ENCODE results near the gene PRPF6.

Gene PRPF6

DNA sequence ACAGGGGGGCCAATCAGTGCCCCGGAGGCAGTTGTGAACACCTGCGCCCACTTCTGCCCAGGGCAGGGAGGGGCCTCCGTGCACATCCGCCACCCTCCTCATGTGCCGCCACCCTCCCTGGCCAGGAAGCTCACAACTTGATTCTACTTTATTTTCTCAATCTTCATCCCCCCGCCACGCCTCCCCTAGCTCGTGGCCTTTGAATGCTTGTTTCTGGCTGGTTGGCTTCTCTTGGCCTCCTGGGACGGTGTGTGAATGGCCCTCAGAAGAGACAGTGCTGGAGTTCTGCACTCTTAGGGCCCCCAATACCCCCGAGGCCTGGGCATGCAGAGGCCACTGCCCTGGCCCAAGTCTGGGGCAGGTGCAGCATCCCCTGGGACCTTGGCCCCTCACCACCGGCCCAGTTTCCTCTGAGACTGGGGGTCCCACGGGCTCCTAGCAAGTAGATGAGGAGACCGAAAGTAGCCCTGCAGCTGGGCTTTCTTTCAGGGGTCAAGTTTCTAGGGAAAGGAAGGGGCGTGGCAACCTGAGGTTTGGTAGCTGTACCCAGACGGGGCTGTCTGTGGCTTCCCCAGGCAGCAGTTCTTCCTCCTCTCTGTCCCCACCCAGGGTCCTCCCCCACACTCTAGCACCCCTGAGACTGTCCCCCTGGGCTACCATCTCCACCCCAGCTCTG is 97.1 kb downstream of the PRPF6 start:
- peak; percentile 61 for DNase-seq (ENCODE audit: low read depth, low spot score)

DNA sequence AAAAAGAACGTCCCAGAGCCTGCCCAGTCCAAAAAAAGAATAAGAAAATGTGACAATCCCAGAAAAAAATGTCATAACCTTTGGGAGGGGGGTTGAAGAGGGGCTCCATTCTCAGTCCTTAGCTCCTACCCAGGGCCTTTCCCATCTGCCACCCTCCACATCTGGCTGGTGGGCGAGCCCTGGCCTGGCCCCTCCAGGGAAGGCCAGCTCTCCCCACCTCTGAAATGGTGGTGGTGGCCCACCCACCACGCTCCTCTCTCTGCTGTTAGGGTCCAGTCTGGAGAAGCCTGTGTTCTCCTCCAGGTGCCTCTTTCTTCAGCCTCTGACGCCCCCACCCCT is 98.0 kb downstream of the PRPF6 start:
- peak overlapping the region; percentile 77 for H3K4me3 ChIP-seq (ENCODE audit: low read length)
- no peak for DNase-seq (ENCODE audit: low read depth, low spot score)

More for the DNA sequence above, 97.1 kb downstream of the PRPF6 start:
- peak overlapping the region; percentile 77 for H3K4me3 ChIP-seq (ENCODE audit: low read length)

DNA sequence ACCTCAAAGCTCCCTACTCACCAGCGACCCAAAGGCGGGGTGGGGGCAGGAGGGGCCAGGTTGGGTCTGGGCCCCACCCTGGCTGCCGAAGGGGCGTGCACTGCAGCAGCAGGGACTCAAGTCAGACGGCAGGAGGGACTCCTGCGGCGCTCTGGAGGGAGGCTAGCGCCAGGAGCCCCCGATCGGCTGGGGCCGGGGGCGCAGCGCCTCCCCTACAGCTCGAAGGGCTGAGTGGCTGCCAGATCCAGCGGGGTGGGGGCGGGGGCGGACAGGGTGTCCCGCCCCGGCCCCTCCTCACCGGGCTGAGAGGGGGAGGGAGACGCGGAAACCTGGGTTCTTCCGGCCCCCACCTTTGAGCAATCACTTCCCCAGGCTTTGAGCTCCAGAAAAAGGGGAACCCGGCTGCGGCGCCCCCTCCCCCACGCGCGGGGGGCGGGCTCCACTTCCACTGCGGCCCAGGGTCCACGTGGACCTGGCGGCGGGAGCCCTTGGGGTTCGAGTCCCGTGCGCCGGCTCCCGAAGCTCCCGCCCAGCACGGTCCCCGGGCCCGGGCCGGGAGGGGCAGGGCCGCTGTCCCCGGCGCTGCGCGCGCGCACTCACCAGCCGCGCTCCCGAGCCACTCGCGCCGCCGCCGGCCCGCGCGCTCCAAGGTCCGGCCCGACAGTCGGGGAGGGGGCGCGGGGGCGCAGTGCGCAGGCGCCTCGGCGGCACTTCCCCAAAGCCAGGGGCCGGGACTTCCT is 98.5 kb downstream of the PRPF6 start, which contains the start of gene RGS19:
RGS19 (minus strand) TSS at position 246 of the 740 bp plus-strand sequence. CDS start 2,632 bp downstream, outside the sequence.
- DNase-seq (ENCODE audit: low read depth, low spot score): peak; percentile 37

DNA sequence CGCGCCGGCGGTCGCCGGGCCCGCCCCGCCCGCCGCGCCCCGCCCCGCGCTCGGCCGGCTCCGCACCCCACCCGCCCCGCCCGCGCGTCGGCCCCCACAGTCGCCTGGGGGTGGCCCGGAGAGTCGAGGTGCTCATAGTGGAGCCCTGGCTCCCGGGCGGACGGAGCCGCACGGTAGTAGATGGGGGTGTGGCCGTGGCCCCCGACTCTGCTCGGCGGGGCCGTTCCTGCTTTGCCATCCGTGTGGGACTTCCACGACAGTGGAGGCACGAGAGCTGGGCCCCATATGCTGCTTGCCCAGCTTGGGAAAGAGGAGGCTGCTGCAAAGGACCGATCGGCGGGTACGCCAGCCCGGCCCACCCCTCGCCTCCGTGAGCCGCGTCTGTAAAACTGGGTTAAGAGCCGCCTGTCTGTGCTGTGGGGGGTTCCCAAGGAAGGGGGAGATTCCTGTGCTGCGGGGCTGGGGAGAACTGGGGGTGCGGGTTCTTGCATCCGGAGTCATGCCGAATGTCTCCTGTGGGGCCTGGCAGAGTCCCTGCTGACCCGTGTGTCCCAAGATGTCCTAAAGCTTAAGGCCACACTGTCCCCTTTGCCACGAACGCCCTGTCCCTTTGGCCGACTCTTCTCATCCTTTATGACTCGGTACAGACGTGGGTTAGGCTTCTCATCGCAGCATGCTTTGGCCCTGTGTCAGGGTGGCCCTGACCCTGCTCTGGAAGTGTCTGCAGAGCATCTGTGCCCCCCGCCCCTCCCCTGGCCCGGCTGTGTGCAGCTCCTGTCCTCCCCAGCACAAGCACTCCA is 99.3 kb downstream of the PRPF6 start, which contains the start of gene OPRL1:
OPRL1 (plus strand) TSS at position 70 of the 800 bp plus-strand sequence. CDS start 12,639 bp downstream, outside the sequence.
- DNase-seq (ENCODE audit: low read depth, low spot score): no peak
- H3K4me3 ChIP-seq (ENCODE audit: low read length): peak within 1 kb of the TSS; percentile 77

More for the DNA sequence above, 98.5 kb downstream of the PRPF6 start, which contains the start of gene RGS19:
- H3K4me3 ChIP-seq (ENCODE audit: low read length): peak within 1 kb of the TSS; percentile 77

DNA sequence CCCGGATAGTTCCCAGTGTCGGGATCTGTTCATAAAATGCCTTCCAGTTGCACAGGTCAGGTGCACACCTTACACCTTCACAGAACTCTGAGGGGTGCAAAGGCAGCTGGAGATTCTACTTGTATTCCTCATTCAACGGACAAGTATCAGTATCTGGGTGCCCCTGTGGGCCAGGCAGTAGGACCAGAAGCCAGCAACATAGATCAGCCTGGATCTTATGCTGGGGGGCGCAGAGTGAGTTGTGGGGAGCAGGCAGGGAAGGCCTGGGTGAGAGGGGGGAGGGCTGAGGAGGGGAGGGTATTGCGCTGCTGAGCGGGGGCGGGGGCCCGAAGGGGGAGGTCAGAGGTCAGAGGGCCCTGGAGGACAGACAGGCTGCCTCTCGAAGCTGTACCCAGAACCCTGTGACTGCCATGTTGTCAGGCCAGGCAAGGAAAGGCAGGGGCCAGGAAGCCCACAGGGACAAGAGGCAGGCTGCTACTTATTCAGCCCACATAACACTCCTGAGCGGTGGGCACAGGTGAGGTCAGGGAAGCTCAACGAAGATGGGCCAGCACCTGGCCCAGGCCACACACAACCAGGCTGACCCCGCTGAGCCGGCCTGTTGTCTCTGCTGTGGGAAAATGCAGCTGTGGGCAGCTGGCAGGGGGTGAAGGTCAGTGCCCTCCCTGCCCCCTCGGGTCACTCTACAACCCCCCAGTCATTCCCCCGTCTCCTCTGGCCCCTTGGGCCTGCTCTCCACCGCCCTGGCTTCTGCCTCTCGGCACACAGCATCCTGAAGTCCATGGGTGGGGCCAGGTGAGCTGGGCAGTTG is 100.1 kb downstream of the PRPF6 start:
- H3K4me3 ChIP-seq (ENCODE audit: low read length): no peak overlapping the region
- no peak for DNase-seq (ENCODE audit: low read depth, low spot score)

DNA sequence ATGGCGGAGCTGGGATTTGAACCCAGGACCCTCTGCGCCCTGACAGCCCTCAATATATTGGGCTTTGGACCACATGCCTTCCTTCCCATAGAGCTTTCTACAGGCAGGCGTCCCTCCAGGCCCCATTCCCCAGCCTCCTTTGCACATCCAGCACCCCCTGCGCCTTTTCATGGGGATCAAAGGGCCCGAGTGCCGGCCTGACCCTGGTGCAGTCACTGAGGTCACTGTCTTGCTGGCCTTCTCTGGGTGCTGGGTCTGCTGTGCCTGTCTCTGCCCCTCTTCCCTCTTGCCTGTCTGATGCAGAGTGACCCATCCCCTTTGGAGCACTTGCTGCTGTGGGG is 100.7 kb downstream of the PRPF6 start:
- DNase-seq (ENCODE audit: low read depth, low spot score): no peak

DNA sequence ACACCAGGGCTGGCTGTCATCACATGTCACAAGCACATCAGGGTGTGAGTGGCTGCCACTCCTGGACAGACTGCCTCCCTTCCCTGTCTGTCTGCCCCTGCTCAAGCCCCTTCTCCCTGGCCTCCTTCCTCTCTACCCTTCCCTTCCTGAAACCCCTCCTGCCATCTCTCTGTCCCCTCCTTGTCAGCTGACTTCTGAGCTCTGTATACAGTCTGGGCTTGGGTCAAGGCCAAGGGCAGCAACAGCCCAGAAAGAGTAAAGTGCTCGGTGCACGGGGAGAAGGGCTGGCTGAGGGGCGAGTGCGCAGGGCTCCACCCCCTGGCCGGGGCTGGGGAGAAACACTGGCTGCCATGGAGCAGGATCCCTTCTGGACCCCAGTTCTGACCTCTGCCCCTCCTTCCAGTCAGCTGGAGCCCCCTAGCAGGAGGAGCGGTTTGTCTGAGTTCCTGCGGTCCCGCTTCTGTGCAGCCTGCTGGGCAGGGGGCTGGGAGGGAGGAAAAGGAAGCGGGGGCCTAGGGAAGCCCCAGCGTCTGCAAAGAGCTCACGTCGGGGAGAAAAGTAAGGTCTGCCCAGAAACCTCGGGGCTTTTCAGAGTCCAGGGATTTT is 101.3 kb downstream of the PRPF6 start:
- no peak for DNase-seq (ENCODE audit: low read depth, low spot score)
- H3K4me3 ChIP-seq (ENCODE audit: low read length): no peak overlapping the region

More for the DNA sequence above, 100.7 kb downstream of the PRPF6 start:
- H3K4me3 ChIP-seq (ENCODE audit: low read length): no peak overlapping the region
